ENCODE measurements around the gene PNLIPRP2. TPM values are rescaled to one million over a fixed set of nuclear protein-coding genes. Genes with fewer than 3 reads are reported as not detected.

Gene PNLIPRP2
- total RNA-seq: not detected

DNA sequence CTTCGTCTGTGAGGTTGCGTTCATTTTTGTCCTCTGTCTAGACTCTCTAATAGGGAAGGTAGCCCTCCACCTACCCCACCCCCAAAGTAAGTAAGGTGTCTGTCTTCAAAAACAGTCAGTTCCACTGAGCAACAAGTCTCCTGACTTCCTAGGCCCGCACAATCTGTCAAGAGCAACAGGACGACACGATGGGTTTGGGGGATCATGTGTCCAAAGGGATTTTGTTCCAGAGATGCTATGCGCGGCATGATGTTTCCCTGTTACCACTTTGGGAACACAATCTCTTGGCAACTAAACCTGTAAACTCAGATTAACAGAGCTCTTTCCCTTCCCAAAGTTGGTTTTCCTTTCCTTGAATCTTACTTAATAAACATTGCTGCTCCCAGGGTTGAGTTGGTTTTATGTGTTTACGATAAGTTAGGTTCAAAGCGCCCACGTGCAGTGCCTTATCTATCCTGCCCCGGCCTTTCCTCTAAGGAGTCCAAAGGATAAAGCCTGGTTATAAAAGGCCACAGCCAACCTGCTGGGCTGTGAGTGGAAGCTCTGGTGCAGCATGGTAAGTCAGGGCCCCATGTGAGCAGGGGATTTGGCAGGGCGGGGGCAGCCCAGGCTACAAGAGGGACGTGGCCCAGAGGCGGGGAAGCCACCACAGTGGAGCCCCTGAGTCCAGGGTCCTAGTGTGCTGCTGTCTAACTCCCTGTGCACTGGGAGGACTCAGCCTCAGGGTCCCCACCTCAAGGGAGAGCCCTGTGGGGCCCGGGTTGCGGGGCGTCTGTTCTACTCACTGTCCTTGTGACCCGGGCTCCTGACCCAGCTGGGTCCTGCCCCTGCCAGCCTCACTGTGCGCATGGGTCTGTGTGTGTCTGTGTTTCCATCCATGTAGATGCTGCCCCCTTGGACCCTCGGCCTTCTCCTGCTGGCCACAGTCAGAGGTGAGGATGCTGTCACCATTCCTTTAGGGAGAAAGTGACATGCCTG lies at the start of gene PNLIPRP2:
TSS of gene PNLIPRP2 (plus strand) at position 531 of the 978 bp plus-strand sequence.
- Mint-ChIP-seq H3K9me3 (peaks cover 0 to 3% of the 10 kb centered on the region in 2 donors), H3K27ac (no peak within 1 kb of the TSS), H3K36me3 (no peaks in the 10 kb centered on the region)
- ATAC-seq: no peak
- no peak for DNase-seq (ENCODE audit: low spot score in 2 of 2)

- no peak for ATAC-seq
- Mint-ChIP-seq H3K27ac (no peak overlapping the region), H3K36me3 (no peaks in the 10 kb centered on the region), H3K9me3 (peaks cover 0 to 7% of the 10 kb centered on the region in 2 donors)
- DNase-seq (ENCODE audit: low spot score in 2 of 2): no peak
Measured at GRCh38 chr10:116574797-116575196, 46.0 kb upstream of the PNLIPRP2 start.

- ATAC-seq: no peak
- Mint-ChIP-seq H3K27ac (no peak overlapping the region), H3K9me3 (peaks cover 0 to 5% of the 10 kb centered on the region in 2 donors), H3K36me3 (peaks cover 0 to 5% of the 10 kb centered on the region in 2 donors)
- no peak for DNase-seq (ENCODE audit: low spot score in 2 of 2)
Measured at GRCh38 chr10:116587878-116588591, 32.7 kb upstream of the PNLIPRP2 start.

DNA sequence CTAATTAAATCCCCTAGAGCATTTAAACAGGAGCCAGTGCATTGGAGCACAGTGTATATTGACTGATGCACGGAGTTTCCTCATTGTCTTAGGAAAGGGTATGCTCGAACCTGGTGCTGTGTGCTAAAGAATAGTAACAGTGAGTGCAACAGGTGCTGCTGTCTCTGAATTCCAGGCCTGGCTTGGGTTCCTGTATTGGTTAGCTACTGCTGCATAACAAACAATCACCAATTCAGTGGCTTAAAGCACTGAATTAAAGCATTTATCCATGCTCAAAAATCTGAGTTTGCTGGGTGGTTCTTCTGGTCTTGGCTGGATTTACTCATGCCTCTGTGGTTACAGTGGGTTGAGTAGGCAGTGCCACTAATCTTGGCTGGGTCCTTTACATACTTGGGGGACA lies 31.8 kb upstream of the PNLIPRP2 start:
- no peak for ATAC-seq
- H3K27ac Mint-ChIP-seq: no peak overlapping the region

GRCh38 chr10:116589926-116590325 lies 30.8 kb upstream of the PNLIPRP2 start:
- DNase-seq (ENCODE audit: low spot score in 2 of 2) (no peak), ATAC-seq (no peak)
- Mint-ChIP-seq H3K36me3 (peaks cover 0 to 5% of the 10 kb centered on the region in 2 donors), H3K27ac (no peak overlapping the region), H3K9me3 (peaks cover 0 to 5% of the 10 kb centered on the region in 2 donors)

More for the DNA sequence above, 31.8 kb upstream of the PNLIPRP2 start:
- Mint-ChIP-seq H3K36me3 (peaks cover 0 to 5% of the 10 kb centered on the region in 2 donors), H3K9me3 (peaks cover 0 to 5% of the 10 kb centered on the region in 2 donors)
- DNase-seq (ENCODE audit: low spot score in 2 of 2): no peak

DNA sequence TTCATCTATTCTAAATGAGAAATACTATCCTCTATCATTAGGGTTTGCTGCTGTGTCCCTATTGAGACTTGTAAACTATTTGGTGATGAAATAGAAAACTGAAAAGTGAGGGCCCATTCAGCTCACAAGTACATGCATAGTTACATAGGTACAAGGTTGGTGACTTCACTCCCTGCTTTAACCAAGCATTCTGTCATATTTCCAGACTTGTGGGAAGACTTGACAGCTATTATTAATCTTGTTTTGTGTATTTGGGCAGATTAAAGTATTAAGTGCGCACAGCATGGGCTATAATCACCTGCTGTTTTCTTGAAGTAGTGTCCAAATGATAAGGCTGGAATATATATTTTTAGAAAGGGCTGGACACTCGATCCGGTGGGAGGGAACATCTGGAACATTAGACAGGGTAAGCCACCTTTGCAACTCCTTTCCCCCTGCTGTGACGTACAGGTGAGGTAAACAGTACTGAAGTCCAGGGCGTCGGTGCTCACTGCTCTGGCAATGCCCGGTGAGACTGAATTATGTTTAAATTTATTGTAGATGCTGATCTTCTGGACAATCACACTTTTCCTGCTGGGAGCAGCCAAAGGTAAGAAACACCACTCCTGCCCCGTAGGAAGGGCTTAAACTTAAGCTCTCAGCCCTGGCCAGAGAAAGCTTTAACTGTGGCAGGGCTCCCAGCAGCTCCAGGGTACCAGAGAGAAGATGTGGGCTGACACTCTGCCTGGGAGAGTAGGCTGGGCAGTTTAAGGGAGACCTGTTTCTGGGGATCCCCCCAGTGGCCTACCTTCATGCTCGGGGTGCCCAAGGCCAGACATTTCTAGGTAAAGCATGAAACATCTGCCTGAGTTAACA lies 29.9 kb upstream of the PNLIPRP2 start, which contains the start of gene PNLIPRP1:
TSS of gene PNLIPRP1 (plus strand) at position 370 of the 855 bp plus-strand sequence. CDS start at position 541, 171 bp downstream.
- H3K36me3 Mint-ChIP-seq: peaks cover 0 to 4% of the 10 kb centered on the region in 2 donors
- no peak within 1 kb of the TSS for H3K27ac Mint-ChIP-seq
- peaks cover 0 to 4% of the 10 kb centered on the region in 2 donors for H3K9me3 Mint-ChIP-seq
- ATAC-seq (no peak), DNase-seq (ENCODE audit: low spot score in 2 of 2) (no peak)

- Mint-ChIP-seq H3K36me3 (no peaks in the 10 kb centered on the region), H3K27ac (no peak overlapping the region), H3K9me3 (no peaks in the 10 kb centered on the region)
- DNase-seq (ENCODE audit: low spot score in 2 of 2) (no peak), ATAC-seq (no peak)
Measured at GRCh38 chr10:116593139-116593740, 27.5 kb upstream of the PNLIPRP2 start.

DNA sequence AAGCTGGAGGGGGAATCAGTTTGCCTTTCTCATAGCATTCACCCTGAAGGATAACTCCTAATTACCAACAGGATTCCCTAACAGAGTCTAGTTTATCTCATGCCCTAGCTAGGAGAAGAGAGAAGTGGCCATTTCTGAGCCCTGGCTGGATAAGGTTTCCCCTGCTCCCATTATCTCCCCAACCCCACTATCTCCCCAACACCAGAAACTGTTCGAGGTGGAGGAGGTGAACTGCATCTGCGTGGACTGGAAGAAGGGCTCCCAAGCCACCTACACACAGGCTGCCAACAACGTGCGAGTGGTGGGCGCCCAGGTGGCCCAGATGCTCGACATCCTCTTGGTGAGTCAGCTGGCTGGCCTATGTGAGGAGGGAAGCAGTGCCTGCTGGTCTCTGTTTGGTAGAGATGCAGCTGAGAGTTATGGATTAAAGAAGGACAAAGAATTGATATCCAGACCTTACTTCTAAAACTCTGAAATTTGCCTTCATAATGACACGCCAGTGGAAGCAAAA lies 26.2 kb upstream of the PNLIPRP2 start:
- DNase-seq (ENCODE audit: low spot score in 2 of 2) (no peak), ATAC-seq (no peak)
- Mint-ChIP-seq H3K36me3 (no peaks in the 10 kb centered on the region), H3K27ac (no peak overlapping the region), H3K9me3 (no peaks in the 10 kb centered on the region)

DNA sequence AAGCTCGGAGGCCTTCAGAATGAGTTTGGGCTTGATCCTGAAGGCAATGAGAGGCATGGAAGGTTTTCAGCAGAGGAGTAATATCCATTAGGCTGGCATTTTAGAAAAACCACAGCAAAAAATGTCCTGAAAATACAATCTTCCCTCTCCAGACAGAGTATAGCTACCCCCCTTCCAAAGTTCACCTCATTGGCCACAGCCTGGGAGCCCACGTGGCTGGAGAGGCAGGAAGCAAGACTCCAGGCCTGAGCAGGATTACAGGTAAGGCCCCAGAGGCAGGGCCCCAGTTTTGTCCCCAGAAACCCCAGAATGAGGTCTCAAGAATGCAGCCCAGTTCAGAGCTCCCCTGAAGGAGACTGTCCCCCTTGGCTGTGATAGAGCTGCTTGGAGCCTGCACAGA lies 24.7 kb upstream of the PNLIPRP2 start:
- no peak overlapping the region for H3K27ac Mint-ChIP-seq
- no peak for ATAC-seq

GRCh38 chr10:116597543-116597942 lies 23.2 kb upstream of the PNLIPRP2 start:
- no peaks in the 10 kb centered on the region for H3K9me3 Mint-ChIP-seq
- DNase-seq (ENCODE audit: low spot score in 2 of 2): no peak
- H3K27ac Mint-ChIP-seq: no peak overlapping the region
- ATAC-seq: no peak
- H3K36me3 Mint-ChIP-seq: no peaks in the 10 kb centered on the region

More for the DNA sequence above, 24.7 kb upstream of the PNLIPRP2 start:
- Mint-ChIP-seq H3K36me3 (no peaks in the 10 kb centered on the region), H3K9me3 (no peaks in the 10 kb centered on the region)
- no peak for DNase-seq (ENCODE audit: low spot score in 2 of 2)

- no peak for DNase-seq (ENCODE audit: low spot score in 2 of 2)
- Mint-ChIP-seq H3K27ac (no peak overlapping the region), H3K36me3 (no peaks in the 10 kb centered on the region), H3K9me3 (no peaks in the 10 kb centered on the region)
- ATAC-seq: no peak
Measured at GRCh38 chr10:116598329-116598728, 22.4 kb upstream of the PNLIPRP2 start.

DNA sequence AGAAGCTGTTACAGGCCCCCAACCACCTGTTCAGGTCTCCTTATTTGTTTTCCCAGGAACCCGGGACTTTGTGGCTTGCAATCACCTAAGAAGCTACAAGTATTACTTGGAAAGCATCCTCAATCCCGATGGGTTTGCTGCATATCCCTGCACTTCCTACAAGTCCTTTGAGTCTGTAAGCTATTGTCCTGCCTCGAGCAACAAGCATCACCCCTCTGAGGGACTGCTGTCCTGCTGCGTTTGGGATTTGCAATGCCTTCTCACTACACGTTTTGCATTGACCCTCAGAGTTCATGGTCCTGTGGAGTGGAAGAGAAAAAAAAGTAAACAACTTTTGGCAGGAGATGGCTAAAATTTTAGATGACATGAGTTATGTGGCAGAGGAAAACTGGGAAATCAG lies 20.8 kb upstream of the PNLIPRP2 start:
- no peak for ATAC-seq
- no peaks in the 10 kb centered on the region for H3K36me3 Mint-ChIP-seq

DNA sequence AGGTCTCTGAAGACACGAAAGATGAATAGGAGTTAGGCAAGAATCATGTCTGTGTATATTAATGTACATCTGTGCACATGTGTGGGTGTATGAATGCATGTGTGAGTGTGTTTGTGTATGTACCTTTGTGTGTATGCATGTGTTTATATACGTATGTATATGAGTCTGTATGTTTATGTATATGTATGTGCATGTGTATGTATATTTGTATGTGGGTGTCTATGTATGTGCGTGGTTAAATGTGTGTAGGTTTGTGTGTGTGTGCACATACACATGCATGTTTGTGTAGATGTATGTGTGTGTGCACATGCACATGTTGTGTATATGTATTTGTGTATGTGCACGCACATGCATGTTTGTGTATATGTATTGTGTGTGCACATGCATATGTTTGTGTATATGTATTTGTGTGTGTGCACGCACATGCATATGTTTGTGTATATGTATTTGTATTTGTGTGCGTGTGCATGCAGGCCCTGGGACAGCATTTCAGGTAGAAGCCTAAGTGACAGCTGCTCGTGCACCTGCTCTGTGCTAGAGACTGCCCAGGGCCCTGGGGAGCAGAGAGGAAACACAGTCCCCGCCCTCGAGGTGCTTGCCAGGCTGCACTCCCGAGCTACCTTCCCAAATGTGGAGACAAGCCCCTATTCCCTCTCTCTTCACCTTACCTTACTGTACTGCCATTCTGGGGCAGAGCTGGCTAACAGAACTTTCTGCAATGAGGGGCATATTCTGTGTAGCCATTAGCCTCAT lies 17.9 kb upstream of the PNLIPRP2 start:
- DNase-seq (ENCODE audit: low spot score in 2 of 2) (no peak), ATAC-seq (no peak)
- Mint-ChIP-seq H3K36me3 (no peaks in the 10 kb centered on the region), H3K9me3 (no peaks in the 10 kb centered on the region), H3K27ac (no peak overlapping the region)

More for the DNA sequence above, 20.8 kb upstream of the PNLIPRP2 start:
- Mint-ChIP-seq H3K27ac (no peak overlapping the region), H3K9me3 (no peaks in the 10 kb centered on the region)
- DNase-seq (ENCODE audit: low spot score in 2 of 2): no peak

DNA sequence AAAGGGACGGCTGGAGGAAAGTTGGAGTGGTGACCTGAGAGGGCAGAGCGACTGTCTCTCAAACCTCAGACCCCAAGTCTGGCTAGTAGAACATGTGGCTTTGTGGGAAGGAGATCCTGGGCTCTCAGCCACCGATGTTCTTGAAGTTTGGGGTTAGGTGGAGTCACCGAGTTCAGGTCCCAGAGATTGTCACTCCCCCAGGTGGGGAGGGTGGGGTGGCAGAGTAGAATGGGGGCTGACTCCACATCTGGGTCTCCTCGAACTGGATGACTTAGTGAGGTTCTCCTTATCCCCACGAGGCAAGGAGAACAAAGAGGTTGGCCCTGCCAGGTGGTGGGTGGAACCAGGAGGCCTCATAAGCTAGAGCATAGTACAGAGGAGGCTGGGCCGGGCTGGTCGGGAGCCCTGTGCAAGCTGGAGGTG lies 14.7 kb upstream of the PNLIPRP2 start:
- DNase-seq (ENCODE audit: low spot score in 2 of 2) (no peak), ATAC-seq (no peak)
- Mint-ChIP-seq H3K27ac (no peak overlapping the region), H3K36me3 (peaks cover 0 to 17% of the 10 kb centered on the region in 2 donors), H3K9me3 (no peaks in the 10 kb centered on the region)

- H3K36me3 Mint-ChIP-seq: peaks cover 0 to 17% of the 10 kb centered on the region in 2 donors
- DNase-seq (ENCODE audit: low spot score in 2 of 2) (no peak), ATAC-seq (no peak)
- H3K27ac Mint-ChIP-seq: no peak overlapping the region
- no peaks in the 10 kb centered on the region for H3K9me3 Mint-ChIP-seq
Measured at GRCh38 chr10:116607336-116607735, 13.4 kb upstream of the PNLIPRP2 start.

Data from activated naive CD4-positive, alpha-beta T cell treated with anti-CD3 and anti-CD28 coated beads, Interleukin-2, amount 50 U/mL, for 72 hours (primary cell).